ENCODE measurements around the gene GLG1. TPM values are rescaled to one million over a fixed set of nuclear protein-coding genes. Genes with fewer than 3 reads are reported as not detected.
A peak's percentile ranks its signal among the peaks of the same experiment; 100 is the strongest.
"Not testable (repeated sequence)": the region's sequence is repeated elsewhere in the genome, so short reads cannot be mapped to it uniquely, and the experiment has no call there.

GLG1 gene
- total RNA-seq, 3 donors from 2014 or later, result 45.1 to 52.4 (median 45.4) TPM

DNA sequence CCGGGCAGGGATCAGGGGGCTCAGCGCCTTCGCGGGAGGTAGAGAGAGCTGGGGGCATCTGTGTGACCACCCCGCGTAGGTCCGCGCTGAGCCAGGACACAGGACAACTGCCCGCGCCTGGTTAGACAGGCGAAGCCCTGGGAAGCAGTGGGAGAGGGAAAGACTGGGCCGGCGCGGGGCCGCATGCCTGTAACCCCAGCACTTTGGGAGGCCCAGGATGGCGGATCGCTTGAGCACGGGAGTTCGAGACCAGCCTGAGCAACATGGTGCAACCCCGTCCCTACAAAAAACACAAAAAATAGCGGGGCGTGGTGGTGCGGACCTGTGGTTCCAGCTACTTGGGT, 199.6 kb downstream of the GLG1 start:
- H3K4me3 Mint-ChIP-seq; H3K9me3 Mint-ChIP-seq; H3K4me1 Mint-ChIP-seq (ENCODE audit: low read depth); H3K36me3 Mint-ChIP-seq (ENCODE audit: insufficient read depth); H3K27me3 Mint-ChIP-seq (ENCODE audit: low read depth); DNase-seq: not testable (repeated sequence)
- ATAC-seq, result peak in 1 of 2 donors; percentile 14

GRCh38 chr16:74406600-74407361, 200.1 kb downstream of the GLG1 start:
- H3K36me3 Mint-ChIP-seq (ENCODE audit: insufficient read depth); H3K4me3 Mint-ChIP-seq; H3K9me3 Mint-ChIP-seq; DNase-seq; H3K27me3 Mint-ChIP-seq (ENCODE audit: low read depth); H3K4me1 Mint-ChIP-seq (ENCODE audit: low read depth): not testable (repeated sequence)
- peak; percentile 31 to 37 for ATAC-seq

DNA sequence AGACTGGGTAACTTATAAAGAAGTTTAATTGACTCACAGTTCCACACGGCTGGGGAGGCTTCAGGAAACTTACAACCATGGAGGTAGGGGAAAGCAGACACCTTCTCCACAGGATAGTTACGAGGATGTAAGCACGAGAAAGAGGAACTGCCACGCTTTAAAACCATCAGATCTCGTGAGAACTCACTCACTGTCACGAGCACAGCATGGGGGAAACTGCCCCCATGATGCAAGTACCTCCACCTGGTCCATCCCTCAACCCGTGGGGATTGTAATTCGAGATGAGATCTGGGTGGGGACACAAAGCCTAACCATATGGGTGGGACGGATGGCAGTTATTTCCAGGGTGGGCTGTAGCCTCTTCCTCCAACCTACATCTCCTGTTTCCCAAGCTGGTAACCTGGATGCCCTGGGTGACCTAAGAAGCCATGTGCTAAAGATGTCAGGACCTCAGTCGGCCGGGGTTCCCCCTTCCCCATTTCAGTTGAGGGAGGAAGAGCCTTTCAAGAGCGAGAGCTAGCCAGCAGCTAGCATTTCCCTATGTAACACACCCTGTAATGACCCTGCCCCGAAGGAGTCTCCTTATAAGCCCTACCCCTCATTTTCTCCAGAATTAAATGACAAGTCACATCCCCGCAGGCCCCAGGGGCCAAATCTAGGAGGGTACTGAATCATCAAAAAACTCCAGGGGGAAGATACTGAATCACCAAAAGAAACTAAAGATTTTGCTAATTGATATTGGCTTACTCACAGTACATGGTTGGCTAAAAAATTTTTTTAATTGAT, 202.6 kb downstream of the GLG1 start:
- not testable (repeated sequence) for H3K27me3 Mint-ChIP-seq (ENCODE audit: low read depth); H3K4me3 Mint-ChIP-seq; H3K36me3 Mint-ChIP-seq (ENCODE audit: insufficient read depth); DNase-seq; H3K9me3 Mint-ChIP-seq; H3K4me1 Mint-ChIP-seq (ENCODE audit: low read depth)
- peak in 1 of 2 donors; percentile 57 for ATAC-seq

GRCh38 chr16:74400238-74400637, 206.7 kb downstream of the GLG1 start:
- not testable (repeated sequence) for H3K4me1 Mint-ChIP-seq (ENCODE audit: low read depth); H3K4me3 Mint-ChIP-seq; ATAC-seq; H3K9me3 Mint-ChIP-seq; H3K36me3 Mint-ChIP-seq (ENCODE audit: insufficient read depth); DNase-seq; H3K27me3 Mint-ChIP-seq (ENCODE audit: low read depth)

DNA sequence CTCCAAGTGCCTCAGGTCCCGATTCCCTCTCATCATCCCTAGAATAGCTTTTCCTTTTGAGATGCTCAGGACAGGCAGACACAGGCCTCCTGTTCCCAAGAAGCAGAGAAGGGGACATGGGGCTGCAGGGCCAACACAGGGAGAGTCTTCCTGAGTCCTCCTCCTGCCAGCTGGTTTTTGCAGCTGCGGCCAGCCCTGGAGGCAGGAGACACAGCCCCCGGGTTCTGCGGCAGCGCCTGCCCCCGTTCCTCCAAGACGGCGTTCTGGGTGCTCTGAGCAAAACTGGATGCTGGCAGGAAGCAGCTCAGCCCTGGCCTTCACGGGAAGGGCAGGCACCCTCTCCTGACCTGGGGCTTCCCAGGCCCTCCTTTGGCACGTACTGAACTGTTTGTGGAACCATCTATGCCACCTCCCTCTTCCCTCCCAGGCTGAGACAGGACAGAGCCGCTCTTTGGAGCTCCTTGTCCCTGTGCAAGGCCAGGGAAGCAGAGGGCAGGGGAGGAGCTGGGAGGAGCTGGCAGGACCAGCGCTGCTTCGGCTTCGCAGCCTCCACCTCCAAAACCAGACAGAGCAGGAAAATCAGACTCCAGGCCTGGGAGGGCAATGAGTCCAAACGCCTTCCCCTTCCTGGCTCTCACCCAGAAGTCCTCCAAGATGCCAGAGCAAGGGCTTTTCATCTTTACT, 208.6 kb downstream of the GLG1 start:
- peak in 1 of 2 donors; percentile 18 for ATAC-seq
- H3K9me3 Mint-ChIP-seq; H3K27me3 Mint-ChIP-seq (ENCODE audit: low read depth); DNase-seq; H3K4me3 Mint-ChIP-seq; H3K4me1 Mint-ChIP-seq (ENCODE audit: low read depth); H3K36me3 Mint-ChIP-seq (ENCODE audit: insufficient read depth): not testable (repeated sequence)

Other genes starting within 250 kb of the GLG1 start
- gene NPIPB15, start 230.8 kb downstream of the GLG1 start, total RNA-seq, result 1 to 10 TPM in 2 of 3 donors, not detected in 1; 1.4 to 2.7 TPM
- 1 to 10 TPM in 1 of 3 donors, under 1 TPM in 2; 0.25 to 1.1 (median 0.79) TPM for gene CLEC18B, start 185.6 kb downstream of the GLG1 start, total RNA-seq
- 10 to 100 TPM; 70.8 to 97.0 (median 76.3) TPM for gene RFWD3, start 59.8 kb upstream of the GLG1 start, total RNA-seq
- gene MLKL, start 93.7 kb upstream of the GLG1 start, total RNA-seq, result 10 to 100 TPM; 27.5 to 36.6 (median 30.9) TPM
- under 1 TPM in 1 of 3 donors, not detected in 2; 0.43 TPM for gene FA2H, start 167.7 kb upstream of the GLG1 start, total RNA-seq